ENCODE measurements around the gene RRP15.

RRP15 gene

GRCh38 chr1:218284917-218285635, at the start of gene RRP15:
Gene RRP15, plus strand, starts transcription at chr1:218285293. Its CDS starts 24 bp downstream, at chr1:218285317.
- DNase-seq (ENCODE audit: low read depth), result peak; percentile 64

DNA sequence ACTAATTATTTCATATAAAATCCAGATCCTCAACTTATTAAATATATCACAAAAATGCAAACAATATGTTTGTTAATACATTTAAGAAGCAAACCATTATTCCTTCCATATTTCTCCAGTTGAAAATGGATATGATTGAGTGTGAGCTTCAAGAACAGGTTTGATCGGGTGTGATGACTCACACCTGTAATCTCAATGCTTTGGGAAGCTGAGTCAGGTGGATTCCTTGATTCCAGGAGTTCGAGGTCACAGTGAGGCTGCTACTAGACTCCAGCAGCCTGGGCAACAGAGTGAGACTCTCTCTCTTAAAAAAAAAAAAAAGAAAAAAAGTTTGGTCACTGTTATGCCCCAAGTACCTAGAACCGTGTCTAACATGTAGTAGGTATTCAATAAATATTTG, 42.9 kb upstream of the RRP15 start:
- DNase-seq (ENCODE audit: low read depth), result no peak

DNA sequence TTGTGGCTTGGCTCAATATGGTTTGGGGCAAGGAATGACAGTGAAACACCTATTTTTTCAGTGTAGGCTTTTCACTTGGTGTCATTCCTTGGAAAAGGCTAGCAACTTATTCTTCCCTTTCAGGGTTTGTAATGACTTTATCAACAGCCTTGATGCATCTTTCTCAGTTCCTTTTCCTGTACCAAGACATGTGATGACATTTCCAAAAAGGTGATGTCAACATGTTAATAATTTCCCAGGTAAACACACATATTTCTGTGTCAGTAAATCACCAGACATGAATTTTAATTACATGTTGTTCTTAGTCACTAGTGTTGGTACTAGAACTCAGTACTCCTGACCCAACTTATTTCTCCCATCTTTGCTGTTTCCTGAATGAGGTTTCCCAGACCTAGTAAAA, 37.8 kb upstream of the RRP15 start:
- no peak for DNase-seq (ENCODE audit: low read depth)

- DNase-seq (ENCODE audit: low read depth), result no peak
Measured at GRCh38 chr1:218249338-218250140, 35.6 kb upstream of the RRP15 start.

- DNase-seq (ENCODE audit: low read depth), result no peak
Measured at GRCh38 chr1:218250492-218250891, 34.6 kb upstream of the RRP15 start.

- DNase-seq (ENCODE audit: low read depth), result no peak
Measured at GRCh38 chr1:218254296-218254946, 30.7 kb upstream of the RRP15 start.

DNA sequence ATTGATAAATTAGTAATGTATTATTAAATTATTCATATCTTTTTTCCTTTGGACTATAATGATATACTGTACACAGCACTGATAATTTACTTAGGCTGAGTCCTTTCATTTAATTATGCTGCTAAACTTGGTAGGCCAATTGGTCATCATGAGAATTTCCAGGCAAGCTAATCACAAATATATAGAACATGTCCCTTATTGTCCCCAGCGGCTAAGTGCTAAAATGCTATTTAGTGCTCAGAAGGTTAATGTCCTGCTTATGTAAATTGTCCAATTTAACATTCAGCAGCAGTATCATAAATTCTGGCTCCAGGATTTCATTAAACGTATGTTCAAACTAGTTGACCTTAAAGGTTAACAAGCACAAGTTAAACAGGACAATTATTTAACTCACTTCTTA, 30.0 kb upstream of the RRP15 start:
- no peak for DNase-seq (ENCODE audit: low read depth)

DNA sequence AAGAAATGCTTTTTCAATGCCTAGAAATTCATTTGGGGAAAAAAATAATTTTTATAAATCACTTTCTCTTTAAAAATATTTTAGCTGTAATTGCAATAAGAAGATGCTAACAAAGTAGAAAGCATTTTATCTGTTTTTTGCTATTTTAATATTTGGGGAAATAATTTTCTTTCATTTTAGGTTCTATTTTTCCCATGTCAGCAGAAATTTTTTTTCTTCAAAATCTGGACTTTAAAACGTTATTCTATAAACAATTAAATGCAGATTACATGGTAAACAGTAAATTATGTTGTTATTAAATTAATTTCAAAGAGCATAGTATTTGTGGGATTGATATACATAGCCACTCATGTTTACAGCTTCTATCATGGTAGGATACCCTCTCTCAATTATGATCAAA, 27.7 kb upstream of the RRP15 start:
- no peak for DNase-seq (ENCODE audit: low read depth)

DNA sequence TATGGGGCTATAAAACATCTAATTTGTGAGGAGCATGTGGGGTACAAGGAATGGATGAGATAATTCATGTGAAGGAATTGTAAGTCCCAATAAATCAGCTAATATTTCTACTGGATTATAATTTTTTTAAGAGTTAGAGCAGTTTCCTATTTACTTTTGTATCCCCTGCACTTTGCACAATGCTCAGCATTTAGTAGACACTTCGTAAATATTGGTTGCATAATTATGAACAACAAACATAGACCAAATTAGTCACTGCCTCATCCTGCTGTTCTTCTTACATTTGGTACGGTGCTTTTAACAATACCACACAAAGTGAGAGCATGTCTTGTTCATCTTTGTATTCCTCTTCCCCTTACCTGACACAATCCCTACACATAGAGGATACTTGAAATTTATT, 27.1 kb upstream of the RRP15 start:
- no peak for DNase-seq (ENCODE audit: low read depth)

DNA sequence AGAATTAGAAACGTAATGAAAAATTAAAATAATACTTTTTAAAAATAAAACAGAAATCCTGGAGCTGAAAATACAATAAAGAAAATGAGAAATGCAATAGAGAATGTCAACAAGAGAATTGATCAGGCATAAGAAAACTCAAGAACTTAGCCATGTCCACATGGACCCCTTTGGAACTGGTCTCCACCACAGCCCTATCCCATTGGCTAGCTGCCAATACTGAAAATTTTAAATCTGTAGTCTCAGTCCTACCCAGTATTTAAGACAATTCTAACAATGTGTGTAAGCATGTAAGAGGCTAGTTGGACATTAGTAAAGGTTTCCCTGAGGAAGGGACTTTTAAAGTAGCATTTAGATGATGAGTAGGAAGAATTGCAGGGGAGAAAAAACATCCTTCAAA, 25.8 kb upstream of the RRP15 start:
- DNase-seq (ENCODE audit: low read depth), result no peak

- no peak for DNase-seq (ENCODE audit: low read depth)
Measured at GRCh38 chr1:218259800-218260199, 25.3 kb upstream of the RRP15 start.

- DNase-seq (ENCODE audit: low read depth), result no peak
Measured at GRCh38 chr1:218262259-218262658, 22.8 kb upstream of the RRP15 start.

DNA sequence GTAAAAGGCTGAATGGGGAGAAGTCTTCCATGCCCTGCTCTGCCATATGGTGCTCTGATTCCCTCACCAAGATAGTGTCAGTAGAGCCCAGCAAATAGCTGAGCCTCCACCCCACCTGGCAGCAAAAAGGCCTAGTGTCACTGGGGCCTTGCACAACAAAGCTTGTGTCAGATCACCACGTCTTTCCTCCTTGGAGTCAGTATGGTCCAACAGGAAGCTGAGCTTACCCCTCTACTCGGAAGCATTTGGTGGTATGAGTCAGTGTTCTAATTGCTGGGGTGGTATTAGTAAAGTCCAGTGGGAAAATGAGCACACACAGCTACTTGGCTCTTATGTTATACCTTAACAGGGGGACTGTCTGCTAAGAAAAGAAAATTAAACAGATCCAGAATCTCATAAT, 18.7 kb upstream of the RRP15 start:
- DNase-seq (ENCODE audit: low read depth), result no peak

DNA sequence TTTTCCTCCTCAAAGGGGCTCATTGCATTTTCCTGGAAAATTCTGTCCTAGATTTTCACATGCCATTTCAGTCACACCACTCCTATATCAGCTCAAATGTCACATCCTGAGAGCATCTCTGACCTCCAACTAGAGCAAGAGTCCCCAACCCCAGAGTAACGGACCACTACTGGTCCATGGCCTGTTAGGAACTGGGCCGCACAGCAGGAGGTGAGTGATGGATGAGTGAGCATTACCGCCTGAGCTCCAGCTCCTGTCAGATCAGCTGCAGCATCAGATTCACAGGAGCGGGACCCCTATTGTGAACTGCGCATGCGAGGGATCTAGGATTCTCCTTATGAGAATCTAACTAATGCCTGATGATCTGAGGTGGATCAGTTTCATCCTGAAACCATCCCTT, 12.7 kb upstream of the RRP15 start:
- no peak for DNase-seq (ENCODE audit: low read depth)

- no peak for DNase-seq (ENCODE audit: low read depth)
Measured at GRCh38 chr1:218273762-218274479, 11.2 kb upstream of the RRP15 start.

GRCh38 chr1:218274511-218274910, 10.6 kb upstream of the RRP15 start:
- no peak for DNase-seq (ENCODE audit: low read depth)

- DNase-seq (ENCODE audit: low read depth), result no peak
Measured at GRCh38 chr1:218275823-218276222, 9.3 kb upstream of the RRP15 start.

DNA sequence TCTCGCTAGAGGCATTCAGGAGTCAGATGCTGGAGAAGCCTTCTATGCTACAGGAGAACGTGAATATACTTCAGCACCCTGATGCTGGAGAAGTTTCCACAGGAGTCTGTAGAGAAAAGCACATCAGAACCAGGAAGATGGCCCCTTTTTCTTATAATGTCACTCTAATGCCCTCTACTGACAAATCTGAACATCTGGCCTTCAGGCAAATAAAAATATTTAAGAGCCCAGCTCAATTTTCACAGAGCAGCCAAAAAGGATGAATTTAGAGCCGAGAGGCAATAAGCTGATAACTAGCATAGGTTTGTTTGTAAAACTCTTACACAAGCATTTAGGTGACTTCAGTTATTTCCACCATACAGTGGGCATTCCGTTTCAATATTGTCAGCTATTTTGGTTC, 3.8 kb upstream of the RRP15 start:
- DNase-seq (ENCODE audit: low read depth), result no peak

GRCh38 chr1:218284377-218284916, 646 bp upstream of the RRP15 start:
- no peak for DNase-seq (ENCODE audit: low read depth)

DNA sequence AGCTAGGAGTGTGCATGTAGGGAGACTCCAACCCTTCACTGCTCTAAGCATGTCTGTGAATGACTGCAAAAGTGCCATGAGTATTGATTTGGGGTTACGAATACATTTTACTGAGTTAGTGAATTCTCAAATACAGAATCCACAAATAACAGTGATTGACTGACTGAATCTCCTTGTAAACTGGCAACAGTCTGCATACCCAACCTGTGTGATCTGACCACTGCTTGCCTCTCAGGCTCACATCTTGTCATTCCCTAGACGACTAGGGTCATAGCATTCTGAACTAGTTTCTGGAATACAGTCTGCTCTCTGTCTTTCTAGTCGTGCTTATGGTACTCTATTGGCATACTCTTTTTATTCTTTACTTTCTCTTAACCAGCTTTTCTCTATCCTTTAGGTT, 7.4 kb downstream of the RRP15 start:
- DNase-seq (ENCODE audit: low read depth), result no peak

DNA sequence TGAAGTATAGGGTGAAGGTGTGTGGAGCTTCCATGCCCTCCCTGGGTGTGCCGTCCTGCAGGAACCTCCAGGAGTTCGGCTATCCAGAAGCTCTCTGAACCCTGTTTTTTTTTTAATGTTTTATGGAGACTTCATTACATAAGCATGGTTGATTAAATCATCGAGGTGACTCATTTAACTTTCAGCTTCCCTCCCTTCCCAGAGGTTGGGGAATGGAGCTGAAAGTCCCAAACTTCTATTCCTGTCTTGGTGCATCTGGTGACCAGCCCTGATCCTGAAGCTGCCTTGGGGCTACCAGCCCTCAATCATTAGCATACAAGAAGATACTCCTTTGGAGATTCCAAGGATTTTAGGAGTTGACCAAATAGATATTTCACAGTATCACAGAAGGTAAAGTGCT, 9.5 kb downstream of the RRP15 start:
- no peak for DNase-seq (ENCODE audit: low read depth)

DNA sequence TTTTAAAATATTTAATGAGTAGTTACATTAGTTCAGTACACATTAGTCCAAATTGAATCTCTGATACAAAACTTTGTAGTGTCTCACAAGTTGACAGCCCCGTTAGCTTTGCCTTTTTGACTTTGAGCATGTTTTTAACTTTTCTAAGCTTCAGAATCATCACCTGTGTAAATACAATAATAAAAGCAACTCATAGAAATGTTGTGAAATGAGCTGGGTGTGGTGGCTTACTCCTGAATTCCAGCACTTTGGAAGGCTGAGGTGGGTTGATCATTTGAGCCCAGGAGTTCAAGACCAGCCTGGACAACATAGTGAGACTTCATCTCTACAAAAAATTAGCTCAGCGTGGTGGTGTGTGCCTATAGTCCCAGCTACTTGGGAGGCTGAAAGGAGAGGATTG, 11.1 kb downstream of the RRP15 start:
- no peak for DNase-seq (ENCODE audit: low read depth)

Measured in HS-27A (cell line).